ENCODE data around the gene SP2.

The SP2 gene

GRCh38 chr17:47953909-47954308 is 57.9 kb downstream of the SP2 start:
- no peak for DNase-seq

- no peak for DNase-seq
Measured at GRCh38 chr17:47955497-47956461, 59.7 kb downstream of the SP2 start.

GRCh38 chr17:47956791-47957590 is 61.0 kb downstream of the SP2 start:
- DNase-seq = no peak

GRCh38 chr17:47957591-47958490 is 61.8 kb downstream of the SP2 start, which contains the start of gene PRR15L:
PRR15L (minus strand) TSS chr17:47957883; CDS start chr17:47953234, 4,649 bp downstream.
- no peak for DNase-seq

GRCh38 chr17:47959825-47960655 is 64.0 kb downstream of the SP2 start:
- no peak for DNase-seq

- DNase-seq = no peak
Measured at GRCh38 chr17:47961406-47961805, 65.4 kb downstream of the SP2 start.

GRCh38 chr17:47962901-47963300 is 66.9 kb downstream of the SP2 start:
- DNase-seq = no peak

GRCh38 chr17:47964856-47965255 is 68.8 kb downstream of the SP2 start:
- no peak for DNase-seq

GRCh38 chr17:47966079-47966519 is 70.1 kb downstream of the SP2 start:
- no peak for DNase-seq

- DNase-seq = no peak
Measured at GRCh38 chr17:47967607-47968252, 71.7 kb downstream of the SP2 start.

- DNase-seq = no peak
Measured at GRCh38 chr17:47968836-47969235, 72.8 kb downstream of the SP2 start.

- no peak for DNase-seq
Measured at GRCh38 chr17:47969930-47970724, 74.1 kb downstream of the SP2 start.

GRCh38 chr17:47970725-47971499 is 74.9 kb downstream of the SP2 start, which contains the start of gene CDK5RAP3:
CDK5RAP3 (plus strand) TSS chr17:47971113; CDS start chr17:47971147, 34 bp downstream.
- peak; percentile 98 for DNase-seq

GRCh38 chr17:47973541-47973940 is 77.5 kb downstream of the SP2 start:
- no peak for DNase-seq

- no peak for DNase-seq
Measured at GRCh38 chr17:47975189-47975822, 79.3 kb downstream of the SP2 start.

- DNase-seq = no peak
Measured at GRCh38 chr17:47975823-47976205, 79.8 kb downstream of the SP2 start.

- DNase-seq = peak; percentile 31
Measured at GRCh38 chr17:47978324-47978723, 82.3 kb downstream of the SP2 start.
